CD4-positive, alpha-beta T cell treated with Interleukin-2 at 100 ng/mL for 4 hours (primary cell): Measurements from ENCODE around the gene OGFR.

ENCODE experiments used
- DNase-seq: peaks from one replicate; pipeline ENCODE4 v3.0.0-alpha.2; 2020; ENCODE audit warnings: low spot score

The OGFR gene, protein sequence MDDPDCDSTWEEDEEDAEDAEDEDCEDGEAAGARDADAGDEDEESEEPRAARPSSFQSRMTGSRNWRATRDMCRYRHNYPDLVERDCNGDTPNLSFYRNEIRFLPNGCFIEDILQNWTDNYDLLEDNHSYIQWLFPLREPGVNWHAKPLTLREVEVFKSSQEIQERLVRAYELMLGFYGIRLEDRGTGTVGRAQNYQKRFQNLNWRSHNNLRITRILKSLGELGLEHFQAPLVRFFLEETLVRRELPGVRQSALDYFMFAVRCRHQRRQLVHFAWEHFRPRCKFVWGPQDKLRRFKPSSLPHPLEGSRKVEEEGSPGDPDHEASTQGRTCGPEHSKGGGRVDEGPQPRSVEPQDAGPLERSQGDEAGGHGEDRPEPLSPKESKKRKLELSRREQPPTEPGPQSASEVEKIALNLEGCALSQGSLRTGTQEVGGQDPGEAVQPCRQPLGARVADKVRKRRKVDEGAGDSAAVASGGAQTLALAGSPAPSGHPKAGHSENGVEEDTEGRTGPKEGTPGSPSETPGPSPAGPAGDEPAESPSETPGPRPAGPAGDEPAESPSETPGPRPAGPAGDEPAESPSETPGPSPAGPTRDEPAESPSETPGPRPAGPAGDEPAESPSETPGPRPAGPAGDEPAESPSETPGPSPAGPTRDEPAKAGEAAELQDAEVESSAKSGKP

DNA sequence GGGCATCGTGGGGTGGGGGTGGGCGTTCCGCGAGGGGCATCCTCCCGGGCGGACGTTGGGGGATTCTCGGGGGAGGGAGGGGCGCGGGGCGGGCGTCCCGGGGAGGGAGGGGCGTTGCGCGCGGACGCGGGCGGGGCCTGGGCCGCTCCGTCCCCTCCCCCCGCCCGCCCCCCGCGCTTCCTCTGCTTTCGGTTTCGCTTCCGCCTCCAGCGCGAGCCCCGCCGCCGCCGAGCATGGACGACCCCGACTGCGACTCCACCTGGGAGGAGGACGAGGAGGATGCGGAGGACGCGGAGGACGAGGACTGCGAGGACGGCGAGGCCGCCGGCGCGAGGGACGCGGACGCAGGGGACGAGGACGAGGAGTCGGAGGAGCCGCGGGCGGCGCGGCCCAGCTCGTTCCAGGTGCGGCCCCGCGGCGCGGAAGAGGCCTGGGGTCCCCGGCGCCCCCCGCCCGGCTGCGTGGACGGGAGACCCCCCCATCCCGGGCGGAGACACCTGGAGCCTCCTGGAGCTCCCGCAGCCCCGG, at the start of gene OGFR:
OGFR (plus strand) TSS at position 209 of the 528 bp plus-strand sequence; CDS start at position 234, 25 bp downstream.
- DNase-seq = peak; percentile 68

DNA sequence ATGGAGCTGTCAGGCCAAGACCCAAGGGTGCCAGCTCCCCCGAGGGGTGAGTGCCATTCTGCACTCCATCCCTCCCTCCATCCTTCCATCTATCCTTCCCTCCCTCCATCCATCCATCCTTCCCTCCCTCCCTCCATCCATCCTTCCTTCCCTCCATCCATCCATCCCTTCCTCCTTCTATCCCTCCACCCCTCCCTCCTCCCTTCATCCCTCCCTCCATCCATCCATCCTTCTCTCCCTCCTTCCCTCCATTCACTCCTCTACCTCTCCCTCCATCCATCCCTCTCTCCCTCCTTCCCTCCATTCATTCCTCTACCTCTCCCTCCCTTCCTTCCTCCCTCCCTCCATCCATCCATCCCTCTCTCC, 49.7 kb upstream of the OGFR start:
- DNase-seq = no peak

DNA sequence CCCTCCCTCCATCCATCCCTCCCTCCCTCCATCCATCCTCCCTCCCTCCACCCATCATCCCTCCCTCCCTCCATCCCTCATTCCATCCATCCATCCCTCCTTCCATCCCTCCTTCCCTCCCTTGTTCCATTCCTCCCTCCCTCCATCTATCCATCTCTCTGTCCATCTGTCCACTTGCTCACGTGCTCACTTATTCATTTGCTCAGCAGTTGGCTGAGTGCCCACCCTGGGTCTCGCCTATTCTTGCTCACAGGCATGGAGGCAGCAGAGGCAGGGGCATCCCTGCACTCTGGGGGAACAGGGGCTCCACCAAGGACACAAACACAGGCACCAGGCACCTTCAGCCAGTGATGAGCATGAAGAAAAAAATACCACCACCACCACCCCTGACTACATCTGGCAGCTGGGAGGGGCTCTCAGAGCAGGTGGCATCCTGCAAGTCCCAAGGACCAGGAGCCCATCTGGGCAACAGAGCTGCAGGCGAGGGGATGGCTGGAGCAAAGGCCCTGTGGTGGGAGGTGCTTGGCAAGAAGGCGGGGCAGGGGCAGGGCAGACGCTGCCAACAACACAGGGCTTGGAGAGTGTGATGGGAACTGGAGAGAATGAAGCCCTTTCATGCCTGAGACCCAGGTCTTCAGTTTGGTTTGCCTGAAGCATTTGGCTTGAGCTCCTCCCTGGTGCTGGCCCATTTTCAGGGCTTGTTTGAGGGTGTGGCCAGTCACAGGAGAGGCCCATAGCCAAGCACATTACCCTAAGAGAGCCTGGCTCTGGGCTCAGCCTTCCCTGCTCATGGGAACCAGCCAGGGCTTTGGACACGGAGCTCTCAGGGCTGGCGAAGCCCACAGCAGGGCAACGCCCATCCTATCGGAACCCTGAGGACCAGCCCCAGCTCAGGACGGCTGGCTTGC, 48.6 kb upstream of the OGFR start:
- DNase-seq = no peak

DNA sequence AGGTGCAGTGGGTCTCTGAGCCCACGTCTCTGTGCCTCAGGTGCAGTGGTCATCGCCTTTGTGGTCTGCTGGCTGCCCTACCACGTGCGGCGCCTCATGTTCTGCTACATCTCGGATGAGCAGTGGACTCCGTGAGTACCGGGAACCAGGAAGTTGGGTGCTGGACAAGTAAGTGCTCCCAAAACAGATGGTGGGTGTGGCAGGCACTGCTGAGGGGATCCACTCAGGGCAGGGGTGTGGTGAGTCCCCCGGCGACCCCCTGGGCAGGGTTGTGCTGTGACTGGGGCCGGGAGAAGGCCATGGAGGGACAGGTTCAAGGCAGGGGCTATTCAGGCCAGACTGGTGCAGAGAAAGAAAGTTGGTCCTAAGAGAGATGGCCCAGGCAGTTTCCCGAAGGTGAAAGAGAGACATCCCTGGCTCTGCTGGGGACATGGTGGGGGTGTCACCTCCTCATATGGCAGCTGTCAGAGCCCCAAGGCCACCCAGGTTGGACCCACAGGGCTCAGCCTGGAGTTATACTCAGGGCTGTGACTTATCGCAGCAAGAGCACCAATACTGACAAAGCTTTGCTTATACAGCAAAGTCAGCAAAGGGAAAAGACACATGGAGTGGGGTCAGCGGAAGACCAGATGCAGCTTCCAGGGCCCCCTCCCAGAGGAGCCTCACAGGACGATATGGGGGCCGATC, 46.3 kb upstream of the OGFR start:
- DNase-seq = no peak

DNA sequence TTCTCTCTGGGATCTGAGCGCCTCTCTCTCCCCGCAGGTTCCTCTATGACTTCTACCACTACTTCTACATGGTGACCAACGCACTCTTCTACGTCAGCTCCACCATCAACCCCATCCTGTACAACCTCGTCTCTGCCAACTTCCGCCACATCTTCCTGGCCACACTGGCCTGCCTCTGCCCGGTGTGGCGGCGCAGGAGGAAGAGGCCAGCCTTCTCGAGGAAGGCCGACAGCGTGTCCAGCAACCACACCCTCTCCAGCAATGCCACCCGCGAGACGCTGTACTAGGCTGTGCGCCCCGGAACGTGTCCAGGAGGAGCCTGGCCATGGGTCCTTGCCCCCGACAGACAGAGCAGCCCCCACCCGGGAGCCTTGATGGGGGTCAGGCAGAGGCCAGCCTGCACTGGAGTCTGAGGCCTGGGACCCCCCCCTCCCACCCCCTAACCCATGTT, 44.6 kb upstream of the OGFR start:
- no peak for DNase-seq

DNA sequence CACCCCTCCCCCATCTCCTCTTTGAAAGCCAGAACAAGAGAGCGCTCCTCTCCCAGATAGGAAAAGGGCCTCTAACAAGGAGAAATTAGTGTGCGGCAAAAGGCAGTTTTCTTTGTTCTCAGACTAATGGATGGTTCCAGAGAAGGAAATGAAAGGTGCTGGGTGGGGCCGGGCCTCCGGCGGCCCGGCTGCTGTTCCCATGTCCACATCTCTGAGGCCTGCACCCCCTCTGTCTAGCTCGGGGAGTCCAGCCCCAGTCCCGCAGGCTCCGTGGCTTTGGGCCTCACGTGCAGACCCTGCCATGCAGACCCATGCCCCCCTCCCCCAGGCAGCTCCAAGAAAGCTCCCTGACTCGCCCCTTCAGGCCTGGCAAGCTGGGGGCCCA, 44.2 kb upstream of the OGFR start:
- no peak for DNase-seq

DNA sequence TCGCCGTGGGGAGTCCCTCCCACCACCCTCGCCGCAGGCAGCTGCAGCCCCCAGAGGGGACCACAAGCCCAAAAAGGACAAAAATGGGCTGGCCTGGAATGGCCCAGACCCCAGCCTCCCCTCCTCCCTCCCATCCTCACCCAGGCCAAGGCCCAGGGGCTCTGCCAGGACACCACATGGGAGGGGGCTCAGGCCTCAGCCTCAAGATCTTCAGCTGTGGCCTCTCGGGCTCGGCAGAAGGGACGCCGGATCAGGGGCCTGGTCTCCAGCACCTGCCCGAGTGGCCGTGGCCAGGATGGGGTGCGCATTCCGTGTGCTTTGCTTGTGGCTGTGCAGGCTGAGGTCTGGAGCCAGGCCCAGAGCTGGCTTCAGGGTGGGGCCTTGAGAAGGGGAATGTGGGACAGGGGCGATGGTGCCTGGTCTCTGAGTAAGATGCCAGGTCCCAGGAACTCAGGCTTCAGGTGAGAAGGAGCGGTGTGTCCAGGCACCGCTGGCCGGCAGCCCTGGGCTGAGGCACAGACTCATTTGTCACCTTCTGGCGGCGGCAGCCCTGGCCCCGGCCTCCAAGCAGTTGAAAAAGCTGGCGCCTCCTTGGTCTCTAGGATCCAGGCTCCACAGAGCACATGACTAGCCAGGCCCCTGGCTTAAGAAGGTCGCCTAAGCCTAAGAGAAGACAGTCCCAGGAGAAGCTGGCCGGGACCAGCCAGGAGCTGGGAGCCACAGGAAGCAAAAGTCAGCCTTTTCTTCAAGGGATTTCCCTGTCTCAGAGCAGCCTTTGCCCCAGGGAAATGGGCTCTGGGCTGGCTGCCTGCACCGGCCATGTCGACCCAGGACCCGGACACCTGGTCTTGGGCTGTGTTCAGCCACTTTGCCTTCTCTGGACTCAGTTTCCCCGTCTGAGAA, 43.5 kb upstream of the OGFR start:
- DNase-seq = no peak

DNA sequence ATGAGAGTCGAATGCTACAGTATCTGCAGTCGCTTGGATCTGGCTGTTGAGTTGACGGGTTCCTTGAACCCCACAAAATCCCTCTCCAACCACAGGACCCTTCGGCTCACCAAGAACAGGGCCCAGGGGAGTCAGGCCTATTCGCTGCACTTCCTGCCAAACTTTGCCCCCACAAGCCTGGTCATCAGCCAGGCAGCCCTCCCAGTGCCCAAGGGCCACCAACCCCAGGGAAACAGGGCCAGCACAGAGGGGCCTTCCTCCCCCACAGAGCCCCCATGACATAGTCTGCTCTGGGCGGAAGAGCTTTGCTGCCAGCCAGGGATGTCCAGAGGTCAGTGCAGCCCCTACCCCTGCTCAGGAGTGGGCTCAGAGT, 42.9 kb upstream of the OGFR start:
- DNase-seq = no peak

DNA sequence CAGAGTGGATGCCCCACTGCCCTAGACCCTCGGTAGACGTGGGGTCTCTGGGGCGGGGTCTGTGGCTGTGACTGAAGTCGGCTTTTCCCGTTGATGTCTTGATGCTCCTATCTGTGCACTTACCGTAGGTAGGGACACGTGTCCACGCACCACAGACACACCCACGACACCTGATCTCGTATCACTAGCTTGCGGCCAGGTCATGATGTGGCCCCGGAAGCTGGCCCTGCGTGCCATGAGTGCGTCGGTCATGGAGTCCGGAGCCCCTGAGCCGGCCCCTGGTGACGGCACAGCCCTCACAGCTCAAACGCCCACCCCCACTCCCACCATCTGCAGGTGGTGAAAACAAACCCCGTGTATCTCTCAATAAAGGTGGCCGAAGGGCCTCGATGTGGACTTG, 42.3 kb upstream of the OGFR start:
- DNase-seq = no peak

DNA sequence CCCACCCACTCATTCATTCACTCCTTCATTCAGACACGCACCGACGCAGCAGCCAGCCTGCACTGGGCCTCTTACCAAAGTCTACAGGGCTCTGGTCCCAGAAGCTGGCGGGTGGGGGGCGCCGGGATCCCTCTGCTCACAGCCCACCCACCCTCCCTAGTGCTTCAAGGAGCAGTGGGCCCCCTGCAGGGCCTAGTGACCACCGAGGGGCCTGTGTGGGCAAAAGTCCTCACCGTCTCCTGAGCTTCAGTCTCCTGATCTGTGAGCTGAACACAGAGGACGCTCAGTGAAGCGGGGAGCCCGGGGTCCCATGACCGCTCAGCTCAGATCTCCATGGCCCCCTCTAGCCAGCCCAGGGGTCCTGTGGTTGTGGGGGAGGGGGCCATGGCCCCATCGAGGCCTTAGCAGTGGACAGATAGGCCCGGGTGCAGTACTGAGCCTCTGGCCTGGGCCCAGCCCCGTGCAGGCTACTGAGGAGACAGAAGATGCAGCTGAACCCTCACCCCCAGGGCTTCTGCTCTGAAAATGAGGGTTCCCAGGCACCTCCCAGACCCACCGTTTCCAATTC, 41.8 kb upstream of the OGFR start:
- no peak for DNase-seq

DNA sequence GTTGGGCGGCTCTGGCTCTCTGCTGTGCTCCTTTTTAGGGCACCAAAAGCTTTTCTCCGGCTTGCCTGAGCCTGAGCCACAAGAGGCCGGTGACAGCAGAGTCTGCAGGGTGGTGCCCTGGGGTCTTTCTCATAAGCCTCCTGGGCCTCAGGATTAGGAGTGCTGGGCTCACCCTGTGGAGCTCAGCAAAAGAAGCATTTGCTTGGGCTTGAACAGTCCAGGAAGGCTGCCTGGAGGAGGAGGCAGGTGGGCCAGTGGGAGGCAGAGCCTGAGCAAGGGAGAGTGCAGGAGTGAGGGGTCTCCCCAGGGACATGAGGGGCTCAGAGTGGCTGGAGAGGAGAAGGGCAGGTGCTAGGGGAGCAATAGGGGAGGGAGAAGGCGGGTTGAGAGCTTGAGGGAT, 41.2 kb upstream of the OGFR start:
- no peak for DNase-seq

DNA sequence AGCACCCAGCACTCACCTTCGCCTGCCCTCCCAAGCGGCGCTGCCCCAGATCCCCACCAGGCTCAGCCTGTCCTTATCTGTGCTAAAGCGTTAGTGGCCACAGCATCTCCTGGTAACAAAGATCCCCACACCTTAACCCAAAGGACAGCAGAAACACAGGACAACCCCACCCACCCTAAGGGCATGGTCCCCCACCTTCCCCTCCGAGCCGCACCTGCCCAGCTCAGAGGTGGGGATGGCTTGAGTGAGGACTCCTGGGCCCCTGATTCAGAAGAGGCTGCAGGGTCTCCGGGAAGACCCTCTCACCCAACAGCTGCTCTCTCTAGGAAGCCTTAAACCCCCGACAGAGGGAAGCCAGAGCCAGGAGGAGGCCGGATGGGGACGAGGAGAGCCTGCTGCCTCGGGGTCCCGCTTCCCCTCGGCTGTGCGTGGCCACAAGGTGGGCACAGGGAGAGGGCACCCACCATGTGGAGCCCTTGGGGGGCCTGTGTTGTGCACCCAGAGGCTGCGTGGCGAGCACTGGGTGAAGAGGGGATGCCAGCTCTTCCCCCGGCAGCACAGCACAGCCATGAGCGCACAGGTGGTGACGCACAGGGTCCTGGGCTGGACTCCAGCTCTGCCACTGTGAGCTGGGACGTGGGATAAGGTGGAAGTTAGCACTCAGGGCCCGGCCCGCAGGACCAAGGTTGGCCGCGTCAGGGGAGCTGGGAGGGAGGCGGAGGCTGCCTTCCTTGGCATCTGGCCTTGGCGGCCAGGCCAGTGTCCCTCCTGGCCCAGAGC, 40.3 kb upstream of the OGFR start:
- DNase-seq = no peak

DNA sequence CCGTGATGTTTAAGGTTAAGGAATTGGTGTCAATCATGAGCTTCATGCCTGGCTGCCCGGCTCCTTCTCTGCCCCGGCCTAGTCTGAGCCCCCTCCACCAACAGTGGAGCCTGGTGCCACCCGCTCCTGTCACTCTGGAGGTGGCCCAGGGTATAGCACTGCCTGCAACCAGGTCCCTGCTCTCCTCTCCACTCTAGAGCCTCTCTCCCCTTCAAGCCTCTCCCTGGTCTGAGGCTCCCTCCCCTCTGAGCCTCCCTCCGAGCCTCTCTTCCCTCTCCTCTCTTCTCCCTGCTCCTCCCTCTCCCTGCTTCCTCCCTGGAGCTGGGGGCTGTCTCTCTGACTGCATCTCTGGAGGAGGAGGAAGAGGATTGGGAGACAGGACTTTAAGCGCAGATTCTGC, 39.6 kb upstream of the OGFR start:
- DNase-seq = no peak

DNA sequence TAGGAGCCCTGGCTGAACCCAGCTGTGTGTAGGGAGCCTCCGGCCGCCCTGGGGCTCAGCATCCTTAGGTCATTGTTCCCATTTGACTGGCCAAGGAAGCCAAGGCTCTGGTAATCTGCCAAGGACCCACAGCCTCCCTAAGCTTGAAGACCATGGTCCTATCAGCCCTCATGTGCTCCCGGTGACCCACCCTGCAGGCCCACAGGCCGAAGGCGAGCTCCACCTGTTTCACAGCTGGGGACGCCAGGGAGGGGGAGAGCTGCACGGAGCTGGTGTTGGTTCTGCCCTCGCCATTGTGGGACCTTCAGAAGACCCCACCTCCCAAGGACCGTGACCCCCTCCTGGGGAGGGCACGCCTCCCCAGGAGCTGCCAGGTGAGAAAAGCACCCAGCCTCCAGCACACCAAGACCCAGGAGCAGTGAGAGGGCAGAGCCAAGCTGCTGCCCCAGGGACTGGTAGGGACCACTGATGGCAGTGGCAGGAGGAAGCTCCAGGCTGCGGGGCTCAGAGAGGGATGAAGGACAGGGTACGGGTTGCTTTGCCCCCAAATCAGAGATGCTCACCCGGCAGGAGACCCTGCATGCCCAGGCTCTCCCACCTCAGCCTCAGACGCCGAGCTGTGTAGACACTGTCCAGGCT, 39.1 kb upstream of the OGFR start:
- no peak for DNase-seq

DNA sequence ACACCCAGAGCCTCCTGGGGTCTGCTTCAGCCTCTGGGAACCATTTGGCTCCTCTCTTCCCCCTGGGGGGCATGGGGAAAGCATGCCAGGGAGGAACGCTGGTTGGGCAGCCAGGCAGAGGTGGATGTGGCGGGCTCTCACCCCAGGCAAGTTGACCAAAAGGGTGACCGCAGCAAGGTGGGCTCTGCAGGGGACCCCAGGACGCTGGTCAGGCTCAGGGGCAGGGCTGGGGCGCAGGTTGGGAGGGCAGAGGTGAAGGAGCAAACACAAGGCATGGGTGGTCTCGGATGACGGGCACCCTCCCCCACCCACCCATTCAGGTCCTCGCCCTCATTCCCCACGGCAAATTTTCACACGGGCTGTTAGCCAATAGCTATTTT, 38.6 kb upstream of the OGFR start:
- DNase-seq = no peak

DNA sequence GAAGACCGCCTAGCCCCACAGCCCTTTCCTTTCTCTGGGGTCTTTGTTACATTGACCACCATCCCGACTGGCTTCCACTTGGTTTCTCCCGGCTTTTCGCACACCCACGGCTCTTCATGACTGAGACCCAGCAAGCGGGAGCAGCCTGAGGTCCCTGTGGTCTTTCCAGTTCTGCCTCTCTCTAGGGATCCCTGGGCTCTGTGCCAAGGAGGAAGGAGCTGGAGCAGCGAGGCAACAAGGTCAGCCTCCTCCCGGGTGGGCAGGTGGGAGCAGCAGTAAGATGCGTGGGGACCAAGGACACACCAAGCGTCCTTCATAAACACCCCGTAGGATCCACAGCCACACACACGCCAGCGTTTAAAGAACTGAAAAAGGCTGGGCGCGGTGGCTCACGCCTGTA, 37.9 kb upstream of the OGFR start:
- DNase-seq = no peak

DNA sequence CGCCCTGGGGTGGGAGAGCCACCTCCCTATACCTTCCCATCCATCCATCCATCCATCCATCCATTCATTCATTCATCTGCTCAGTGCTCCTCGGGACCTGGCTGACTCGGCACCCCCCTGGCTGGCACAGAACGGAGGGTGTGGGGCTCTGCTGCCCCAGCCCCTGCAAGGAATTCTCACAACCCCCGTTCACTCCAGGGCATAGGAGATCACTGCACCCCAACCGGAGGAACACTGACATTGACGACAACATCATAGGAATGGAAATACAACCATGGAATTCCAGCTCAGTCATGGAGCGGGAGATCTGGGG, 36.4 kb upstream of the OGFR start:
- no peak for DNase-seq

DNA sequence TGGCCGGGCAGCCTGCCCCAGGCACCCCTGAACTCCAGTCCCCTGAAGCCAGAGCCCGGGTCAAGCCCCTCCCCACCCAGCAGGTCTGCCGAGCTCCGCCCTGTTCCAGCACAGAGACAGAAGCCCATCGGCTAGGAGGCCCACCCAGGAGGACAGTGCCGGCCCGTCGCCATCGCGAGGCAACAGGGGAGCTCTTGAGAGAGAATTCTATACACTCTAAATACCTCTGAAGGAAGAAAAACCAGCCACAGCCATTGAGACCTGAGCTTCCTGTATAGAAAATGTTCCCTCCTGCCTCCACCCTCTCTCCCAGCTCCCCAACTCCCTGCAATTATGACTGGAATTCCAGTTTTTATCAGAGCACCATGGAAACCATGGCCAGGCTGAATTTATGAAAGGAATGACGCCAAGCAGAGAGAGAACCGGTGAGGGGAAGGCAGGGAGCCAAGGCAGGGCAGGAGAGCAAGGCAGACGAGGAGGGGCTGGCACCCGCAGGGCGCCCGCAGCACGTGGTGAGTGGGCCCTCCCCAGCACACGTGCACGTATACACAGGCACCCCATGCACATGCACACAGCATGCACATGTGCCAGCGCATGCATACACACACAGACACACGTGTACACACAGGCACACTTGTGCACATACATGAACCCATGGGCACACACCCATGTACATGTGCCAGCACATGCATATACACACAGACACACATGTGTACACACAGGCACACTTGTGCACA, 35.9 kb upstream of the OGFR start:
- no peak for DNase-seq
